HG03280 (cell line): Measurements from ENCODE around the gene KRT82.

Experiments used
- ATAC-seq: cut with Tn5 transposase; IDR thresholded peaks from one replicate; pipeline ENCODE4 v1.9.1; 2021; ENCODE audit warnings: mild to moderate bottlenecking, moderate library complexity; ENCODE audit not compliant: unreplicated experiment

Gene KRT82

GRCh38 chr12:52389313-52390207 is 16.6 kb downstream of the KRT82 start:
- ATAC-seq = no peak

- no peak for ATAC-seq
Measured at GRCh38 chr12:52387859-52388258, 18.3 kb downstream of the KRT82 start.

GRCh38 chr12:52385226-52385702 is 20.9 kb downstream of the KRT82 start, which contains the start of gene KRT84:
TSS of gene KRT84 (minus strand) at chr12:52385652. CDS start at chr12:52385585, 67 bp downstream.
- ATAC-seq = no peak

- no peak for ATAC-seq
Measured at GRCh38 chr12:52383331-52383730, 22.8 kb downstream of the KRT82 start.

- ATAC-seq = no peak
Measured at GRCh38 chr12:52382854-52383253, 23.3 kb downstream of the KRT82 start.

GRCh38 chr12:52381206-52381605 is 24.9 kb downstream of the KRT82 start:
- ATAC-seq = no peak

GRCh38 chr12:52380271-52380694 is 25.9 kb downstream of the KRT82 start:
- no peak for ATAC-seq

- no peak for ATAC-seq
Measured at GRCh38 chr12:52379536-52379935, 26.6 kb downstream of the KRT82 start.

GRCh38 chr12:52378091-52378490 is 28.0 kb downstream of the KRT82 start:
- no peak for ATAC-seq

GRCh38 chr12:52377266-52377665 is 28.9 kb downstream of the KRT82 start:
- no peak for ATAC-seq

GRCh38 chr12:52372216-52373154 is 33.6 kb downstream of the KRT82 start:
- ATAC-seq = no peak

- no peak for ATAC-seq
Measured at GRCh38 chr12:52371716-52372115, 34.4 kb downstream of the KRT82 start.

GRCh38 chr12:52370926-52371608 is 35.1 kb downstream of the KRT82 start:
- no peak for ATAC-seq

GRCh38 chr12:52369809-52370208 is 36.3 kb downstream of the KRT82 start:
- no peak for ATAC-seq

- ATAC-seq = no peak
Measured at GRCh38 chr12:52369211-52369610, 36.9 kb downstream of the KRT82 start.

GRCh38 chr12:52368508-52368907 is 37.6 kb downstream of the KRT82 start:
- no peak for ATAC-seq

- no peak for ATAC-seq
Measured at GRCh38 chr12:52367876-52368275, 38.3 kb downstream of the KRT82 start.

- no peak for ATAC-seq
Measured at GRCh38 chr12:52366738-52367485, 39.2 kb downstream of the KRT82 start, which contains the start of gene KRT85. TSS of gene KRT85 (minus strand) at chr12:52367481. CDS start at chr12:52367405, 76 bp downstream.

- no peak for ATAC-seq
Measured at GRCh38 chr12:52364901-52365489, 41.1 kb downstream of the KRT82 start.

- no peak for ATAC-seq
Measured at GRCh38 chr12:52364061-52364460, 42.1 kb downstream of the KRT82 start.
